H9 (cell line): ENCODE results near the gene SERINC3. TPM values are rescaled to one million over a fixed set of nuclear protein-coding genes. Genes with fewer than 3 reads are reported as not detected.

Experiments
- DNase-seq: peaks from one replicate; pipeline ENCODE4 v3.0.0-alpha.2; 2017
- H2AFZ ChIP-seq: one replicate; pipeline ENCODE4 v1.6.1; 2013; ENCODE audit warnings: mild to moderate bottlenecking, low read length, control low read depth, moderate library complexity
- H2AK5ac ChIP-seq: 2 replicates; pipeline ENCODE4 v1.6.1; 2013; ENCODE audit warnings: low read length, control low read depth, mixed read lengths; ENCODE audit not compliant: insufficient read length
- H2BK120ac ChIP-seq: one replicate; pipeline ENCODE4 v1.6.1; 2013; ENCODE audit warnings: low read depth, mild to moderate bottlenecking, low read length, control low read depth, inconsistent platforms; ENCODE audit not compliant: poor library complexity, severe bottlenecking
- H2BK12ac ChIP-seq: 2 replicates; pipeline ENCODE4 v1.6.1; 2013; ENCODE audit warnings: low read length, control low read depth, mixed read lengths, low read depth; ENCODE audit not compliant: insufficient read length
- H2BK15ac ChIP-seq: 2 replicates; pipeline ENCODE4 v1.6.1; 2013; ENCODE audit warnings: low read depth, low read length, control low read depth
- H2BK20ac ChIP-seq: one replicate; pipeline ENCODE4 v1.6.1; 2013; ENCODE audit warnings: low read depth, mild to moderate bottlenecking, low read length, control low read depth, inconsistent platforms; ENCODE audit not compliant: poor library complexity, severe bottlenecking
- H2BK5ac ChIP-seq: 2 replicates; pipeline ENCODE4 v1.6.1; 2013; ENCODE audit warnings: low read length, control low read depth, mixed read lengths; ENCODE audit not compliant: insufficient read length
- H3K14ac ChIP-seq: 2 replicates; pipeline ENCODE4 v1.6.1; 2013; ENCODE audit warnings: low read length, control low read depth; ENCODE audit not compliant: insufficient read depth
- H3K18ac ChIP-seq: 2 replicates; pipeline ENCODE4 v1.6.1; 2013; ENCODE audit warnings: low read depth, mild to moderate bottlenecking, mixed read lengths, low read length, control low read depth; ENCODE audit not compliant: insufficient read length
- H3K23ac ChIP-seq: 2 replicates; pipeline ENCODE4 v1.6.1; 2013; ENCODE audit warnings: low read length, control low read depth, mixed read lengths, low read depth; ENCODE audit not compliant: insufficient read length
- H3K23me2 ChIP-seq: 2 replicates; pipeline ENCODE4 v1.6.1; 2013; ENCODE audit warnings: low read depth, mild to moderate bottlenecking, mixed read lengths, low read length, control low read depth; ENCODE audit not compliant: insufficient read length, poor library complexity, severe bottlenecking
- H3K27ac ChIP-seq: 2 replicates; pipeline ENCODE4 v1.5.1; 2013; ENCODE audit warnings: low read length, control low read depth, mixed read lengths, low read depth; ENCODE audit not compliant: insufficient read length
- H3K27me3 ChIP-seq: 2 replicates; pipeline ENCODE4 v1.6.1; 2013; ENCODE audit warnings: low read length, control low read depth, inconsistent platforms; ENCODE audit not compliant: insufficient read depth
- H3K4ac ChIP-seq: 2 replicates; pipeline ENCODE4 v1.6.1; 2013; ENCODE audit warnings: low read depth, mild to moderate bottlenecking, control low read depth, inconsistent platforms, low read length, moderate library complexity
- H3K4me1 ChIP-seq: 2 replicates; pipeline ENCODE4 v1.6.1; 2013; ENCODE audit warnings: low read length, control low read depth, inconsistent platforms; ENCODE audit not compliant: insufficient read depth
- H3K4me2 ChIP-seq: 2 replicates; pipeline ENCODE4 v1.6.1; 2013; ENCODE audit warnings: low read length, control low read depth, mixed read lengths; ENCODE audit not compliant: insufficient read length, insufficient read depth
- H3K56ac ChIP-seq: 2 replicates; pipeline ENCODE4 v1.6.1; 2013; ENCODE audit warnings: low read depth, mild to moderate bottlenecking, mixed read lengths, low read length, control low read depth; ENCODE audit not compliant: insufficient read length
- H3K79me1 ChIP-seq: 2 replicates; pipeline ENCODE4 v1.6.1; 2013; ENCODE audit warnings: low read depth, mild to moderate bottlenecking, moderate library complexity, low read length, control low read depth, inconsistent platforms; ENCODE audit not compliant: insufficient read depth, poor library complexity, severe bottlenecking
- H3K79me2 ChIP-seq: 2 replicates; pipeline ENCODE4 v1.6.1; 2013; ENCODE audit warnings: low read length, control low read depth, inconsistent platforms; ENCODE audit not compliant: insufficient read depth
- H3K9ac ChIP-seq: 2 replicates; pipeline ENCODE4 v1.6.1; 2013; ENCODE audit warnings: low read length, control low read depth, mixed read lengths; ENCODE audit not compliant: insufficient read length; ENCODE audit errors: extremely low read depth
- H3K9me3 ChIP-seq: one replicate; pipeline ENCODE4 v1.6.1; 2013; ENCODE audit warnings: low read depth, low read length, inconsistent platforms; ENCODE audit not compliant: control insufficient read depth
- H3T11ph ChIP-seq: one replicate; pipeline ENCODE4 v1.6.1; 2013; ENCODE audit warnings: mild to moderate bottlenecking, low read length, control low read depth, inconsistent platforms
- H4K20me1 ChIP-seq: one replicate; pipeline ENCODE4 v1.6.1; 2013; ENCODE audit not compliant: control insufficient read depth, insufficient read length, insufficient read depth
- H4K5ac ChIP-seq: 2 replicates; pipeline ENCODE4 v1.6.1; 2013; ENCODE audit warnings: low read depth, mild to moderate bottlenecking, mixed read lengths, low read length, control low read depth; ENCODE audit not compliant: insufficient read length
- H4K8ac ChIP-seq: replicated peaks from 2 replicates; pipeline ENCODE4 v1.6.1; 2013; ENCODE audit warnings: low read length, control low read depth, mixed read lengths, low read depth; ENCODE audit not compliant: insufficient read length
- H4K91ac ChIP-seq: 2 replicates; pipeline ENCODE4 v1.6.1; 2013; ENCODE audit warnings: low read depth, mild to moderate bottlenecking, moderate library complexity, mixed read lengths, low read length, control low read depth; ENCODE audit not compliant: insufficient read length
- H3K27ac Mint-ChIP-seq, 3 experiments: 2 replicates in 2 of 3; 3 replicates in 1 of 3; pipeline ENCODE4 v1.8.0; 2020 to 2021; ENCODE audit warnings: mixed read lengths in 3 of 3, mild to moderate bottlenecking in 1 of 3, moderate library complexity in 1 of 3
- H3K27me3 Mint-ChIP-seq: 2 replicates; pipeline ENCODE4 v1.8.0; 2021; ENCODE audit warnings: low read depth, mild to moderate bottlenecking, moderate library complexity, mixed read lengths
- H3K36me3 Mint-ChIP-seq, 3 experiments: 2 replicates in 2 of 3; 3 replicates in 1 of 3; pipeline ENCODE4 v1.8.0; 2020 to 2021; ENCODE audit warnings: low read depth in 3 of 3, mixed read lengths in 3 of 3; ENCODE audit not compliant: insufficient read depth in 1 of 3
- H3K4me1 Mint-ChIP-seq, 2 experiments: 2 replicates each; pipeline ENCODE4 v1.8.0; 2020; ENCODE audit warnings: mixed read lengths in 2 of 2
- H3K4me3 Mint-ChIP-seq, 2 experiments: 2 replicates in 1 of 2; 3 replicates in 1 of 2; pipeline ENCODE4 v1.8.0; 2020 to 2021; ENCODE audit warnings: mild to moderate bottlenecking in 2 of 2, mixed read lengths in 2 of 2, moderate library complexity in 1 of 2
- H3K9me3 Mint-ChIP-seq, 2 experiments: 2 replicates in 1 of 2; 3 replicates in 1 of 2; pipeline ENCODE4 v1.8.0; 2020; ENCODE audit warnings: mild to moderate bottlenecking in 2 of 2, mixed read lengths in 2 of 2, moderate library complexity in 1 of 2
- CTCF ChIP-seq: fragments of 200-600 bp; sonication (generic); conservative IDR thresholded peaks from 3 replicates; pipeline ENCODE4 v1.8.0; 2021; ENCODE audit warnings: antibody characterized with exemption, mild to moderate bottlenecking
- WGBS: extraction: QIAGEN DNeasy Blood & Tissue Kit; methylation state at CpG from one replicate; pipeline ENCODE4 v1.1.7; 2013; ENCODE audit warnings: missing lambda C conversion rate, low lambda C conversion rate, mixed read lengths; ENCODE audit not compliant: insufficient read length; ENCODE audit errors: extremely low coverage; 5-methylcytosine and 5-hydroxymethylcytosine counted together
- total RNA-seq: library from RNA; stranded (reverse); gene quantifications from 2 replicates; pipeline ENCODE4 v1.2.1, GENCODE V29; 2021

Gene SERINC3
- total RNA-seq, 1 experiment from 2014 or later = 41.5 TPM

DNA sequence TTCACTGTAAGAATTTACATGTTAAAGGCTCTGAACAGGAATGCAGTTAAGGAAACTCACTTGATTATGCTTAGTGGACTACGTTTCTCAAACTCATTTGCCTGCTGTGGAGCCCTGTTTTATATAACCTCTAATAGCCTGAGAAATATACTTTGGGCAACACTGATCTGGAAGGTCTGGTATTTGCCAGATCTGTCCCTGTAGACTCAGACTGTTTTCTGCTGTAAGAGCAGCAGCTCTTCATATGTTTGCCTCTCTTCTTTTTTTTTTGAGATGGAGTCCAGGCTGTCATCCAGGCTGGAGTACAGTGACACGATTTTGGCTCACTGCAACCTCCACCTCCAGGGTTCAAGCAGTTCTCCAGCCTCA lies 36.1 kb downstream of the SERINC3 start:
- Histone ChIP-seq H3K27ac (no peak overlapping the region), H3K4me2 (no peak overlapping the region), H3K23ac (no peak overlapping the region), H3K9ac (no peak overlapping the region), H2BK120ac (no peak overlapping the region), H3K4me1 (no peaks in the 10 kb centered on the region), H3K14ac (no peak overlapping the region), H4K20me1 (no peaks in the 10 kb centered on the region), H3K9me3 (no peaks in the 10 kb centered on the region), H3T11ph (no peak overlapping the region), H2AK5ac (no peak overlapping the region), H4K91ac (no peak overlapping the region), H3K4ac (no peak overlapping the region), H2BK12ac (no peak overlapping the region), H3K27me3 (no peaks in the 10 kb centered on the region; the same call in 1 of the 2 replicates), H3K79me1 (no peaks in the 10 kb centered on the region), H4K8ac (no peak overlapping the region), H4K5ac (no peak overlapping the region), H2BK5ac (no peak overlapping the region), H3K23me2 (no peaks in the 10 kb centered on the region), H3K56ac (no peak overlapping the region), H3K79me2 (no peaks in the 10 kb centered on the region), H2BK20ac (no peak overlapping the region), H2AFZ (no peak overlapping the region), H2BK15ac (no peak overlapping the region), H3K18ac (no peak overlapping the region)
- WGBS = no CpG with 5 or more reads among the region's 2 CpGs
- Mint-ChIP-seq H3K4me1 (no peaks in the 10 kb centered on the region), H3K9me3 (no peaks in the 10 kb centered on the region), H3K27ac (no peak overlapping the region), H3K36me3 (peaks cover 11 to 62% (median 43%) of the 10 kb centered on the region in 3 experiments; a peak in 6 of 7 replicates), H3K4me3 (no peak overlapping the region), H3K27me3 (no peaks in the 10 kb centered on the region)
- TF ChIP-seq CTCF = no peak
- no peak for DNase-seq
